HG03571 (cell line): ENCODE results near the gene S100A13.
"Not testable (repeated sequence)": the region's sequence is repeated elsewhere in the genome, so short reads cannot be mapped to it uniquely, and the experiment has no call there.

Experiments used
- ATAC-seq: cut with Tn5 transposase; IDR thresholded peaks from one replicate; pipeline ENCODE4 v1.9.1; 2021; ENCODE audit not compliant: unreplicated experiment

The S100A13 gene

DNA sequence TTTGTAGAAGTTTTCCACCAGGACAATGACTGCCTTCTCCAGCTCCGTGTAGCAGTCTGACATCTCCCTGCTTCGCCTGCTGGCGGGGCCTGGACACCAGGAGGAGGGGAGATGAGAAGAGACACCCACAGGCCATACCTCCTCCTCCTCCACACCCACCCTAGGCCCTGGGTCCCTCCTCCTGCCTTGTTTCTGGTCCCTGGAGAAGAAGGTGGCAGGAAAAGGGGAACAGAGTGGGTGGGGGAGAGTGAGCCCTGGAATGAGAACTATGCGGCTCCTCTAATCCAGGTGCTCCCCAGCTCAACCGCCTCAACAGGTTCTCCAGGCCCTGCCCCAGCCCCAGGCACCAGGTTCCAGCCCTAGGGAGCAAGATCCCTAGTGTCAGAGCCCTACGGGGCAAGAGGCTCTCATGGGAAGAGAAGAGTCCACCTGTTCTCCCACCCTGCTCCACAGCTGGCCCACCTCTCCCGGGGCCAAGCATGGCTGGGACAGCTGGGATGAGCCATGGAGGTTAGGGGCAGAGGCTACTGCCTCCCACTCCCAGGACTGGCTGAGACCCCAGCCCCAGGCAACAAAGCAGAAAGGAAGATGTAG is 19.1 kb downstream of the S100A13 start:
- no peak for ATAC-seq

DNA sequence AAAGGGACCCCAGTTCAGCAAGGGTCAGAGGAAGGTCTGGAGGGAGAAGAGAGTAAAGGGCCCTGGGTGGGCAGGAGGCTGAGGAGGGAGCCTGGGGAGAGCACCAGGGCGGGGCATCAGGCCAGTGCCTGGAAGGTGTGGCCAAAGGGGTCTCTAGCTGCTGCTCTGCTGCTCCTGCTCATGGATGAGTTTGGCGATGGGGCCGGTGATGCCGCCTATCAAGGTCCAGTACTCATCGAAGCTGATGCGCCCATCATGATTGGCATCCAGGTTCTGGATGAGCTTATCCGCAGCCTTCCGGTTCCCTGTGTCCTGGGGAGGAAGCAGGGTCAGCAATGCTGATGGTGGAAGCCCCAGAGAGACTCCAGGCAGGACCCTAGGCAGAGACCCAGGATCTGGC is 19.9 kb downstream of the S100A13 start:
- ATAC-seq = no peak

DNA sequence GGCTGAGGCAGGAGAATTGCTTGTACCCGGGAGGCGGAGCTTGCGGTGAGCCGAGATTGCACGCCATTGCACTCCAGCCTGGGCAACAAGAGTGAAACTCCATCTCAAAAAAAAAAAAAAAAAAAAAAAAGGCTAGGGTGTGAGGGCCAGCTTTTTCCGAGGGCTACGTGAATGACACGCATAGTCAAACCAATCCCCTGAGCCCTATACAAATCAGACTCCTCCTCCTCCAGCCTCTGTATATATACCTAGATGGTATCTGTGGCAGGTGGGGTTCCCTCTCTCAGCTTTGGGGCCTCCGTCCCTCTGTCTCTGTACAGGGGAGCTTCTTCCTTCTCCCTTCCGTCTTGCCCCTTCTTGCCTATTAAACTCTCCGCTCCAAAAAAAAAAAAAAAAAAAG is 21.1 kb downstream of the S100A13 start:
- ATAC-seq = no peak

DNA sequence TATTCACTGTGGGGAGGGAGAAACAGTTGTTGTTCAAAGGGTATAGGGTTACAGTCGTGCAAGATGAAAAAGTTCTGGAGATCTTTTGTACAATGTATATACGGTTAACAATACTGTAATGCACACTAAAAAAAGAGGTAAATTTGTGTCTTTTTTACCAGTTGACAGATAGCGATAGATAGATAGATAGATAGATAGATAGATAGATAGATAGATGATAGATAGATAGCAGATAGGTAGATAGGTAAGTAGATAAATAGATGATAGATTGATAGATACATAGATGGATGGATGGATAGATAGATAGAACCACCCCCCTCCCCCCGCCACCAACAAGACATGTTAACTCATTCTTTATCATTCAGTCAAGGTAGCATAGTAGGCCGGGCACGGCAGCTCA is 24.6 kb downstream of the S100A13 start:
- no peak for ATAC-seq

DNA sequence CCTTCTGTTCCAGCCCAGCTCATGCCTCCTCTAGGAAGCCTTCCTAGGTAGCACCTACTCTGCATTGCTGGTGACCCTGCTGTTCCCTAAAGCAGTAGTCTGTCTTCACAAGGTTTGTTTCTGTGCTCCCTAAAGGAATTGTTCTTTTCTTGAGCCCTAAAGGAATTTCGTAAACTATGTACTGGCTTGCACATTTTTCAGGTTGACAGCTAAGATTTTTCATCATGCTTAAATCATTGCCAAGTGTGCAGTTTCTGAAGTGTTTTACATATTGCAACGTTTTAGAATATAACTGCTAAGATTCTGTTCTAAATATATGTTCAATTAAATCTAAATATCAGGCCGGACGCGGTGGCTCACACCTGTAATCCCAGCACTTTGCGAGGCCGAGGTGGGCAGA is 27.5 kb downstream of the S100A13 start:
- no peak for ATAC-seq

DNA sequence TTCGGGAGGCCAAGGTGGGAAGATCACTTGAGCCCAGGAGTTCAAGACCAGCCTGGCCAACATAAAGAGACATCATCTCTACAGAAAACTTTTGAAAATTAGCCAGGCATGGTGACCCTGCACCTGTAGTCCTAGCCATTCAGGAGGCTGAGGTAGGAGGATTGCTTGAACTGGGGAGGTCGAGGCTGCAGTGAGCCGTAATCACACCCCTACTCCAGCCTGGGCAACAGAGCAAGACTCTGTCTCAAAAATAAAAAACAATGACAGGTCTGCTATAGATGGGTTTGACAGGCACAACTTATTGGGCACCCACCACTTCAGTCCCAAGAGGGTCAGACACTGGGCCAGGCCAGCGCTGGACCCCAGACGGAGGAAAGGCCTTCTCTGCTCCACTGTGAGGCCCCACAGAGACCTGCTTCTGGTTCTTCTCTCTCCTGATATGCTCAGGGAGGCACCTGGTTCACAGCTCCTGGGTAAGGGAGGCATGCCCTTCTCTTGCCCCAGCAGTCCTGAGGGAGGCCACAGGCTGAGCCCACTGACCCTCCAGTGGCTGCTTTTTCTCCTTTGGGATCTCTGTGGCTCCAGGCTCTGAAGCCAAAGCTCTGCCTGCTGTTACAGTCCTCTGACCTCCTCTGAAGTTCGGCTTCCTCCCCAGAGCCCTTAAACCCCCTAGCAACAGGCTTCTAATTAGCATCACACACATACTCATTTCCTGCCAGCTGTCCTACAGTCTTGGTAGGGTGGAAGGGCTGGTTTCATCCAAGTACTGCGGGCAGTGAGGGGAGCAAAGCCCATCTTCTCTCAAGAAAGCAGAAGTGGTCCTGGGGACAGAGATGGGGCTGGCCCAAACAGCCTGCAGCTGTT is 28.8 kb downstream of the S100A13 start:
- ATAC-seq = peak; percentile 93

DNA sequence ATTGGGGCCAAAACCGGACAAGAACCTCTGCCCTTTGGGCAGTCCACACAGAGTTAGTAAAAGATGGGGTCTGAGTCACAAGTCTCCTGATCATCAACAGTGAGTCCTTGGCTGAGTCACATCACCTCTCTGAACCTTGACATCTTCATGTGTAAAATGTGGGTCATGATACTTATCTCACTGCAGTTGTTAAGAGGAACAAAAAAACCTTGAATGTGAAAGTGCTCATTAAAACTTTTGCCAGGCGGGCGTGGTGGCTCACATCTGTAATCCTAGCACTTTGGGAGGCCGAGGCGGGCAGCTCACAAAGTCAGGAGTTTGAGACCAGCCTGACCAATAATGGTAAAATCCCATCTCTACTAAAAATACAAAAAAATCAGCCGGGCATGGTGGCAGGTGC is 30.1 kb downstream of the S100A13 start:
- no peak for ATAC-seq

DNA sequence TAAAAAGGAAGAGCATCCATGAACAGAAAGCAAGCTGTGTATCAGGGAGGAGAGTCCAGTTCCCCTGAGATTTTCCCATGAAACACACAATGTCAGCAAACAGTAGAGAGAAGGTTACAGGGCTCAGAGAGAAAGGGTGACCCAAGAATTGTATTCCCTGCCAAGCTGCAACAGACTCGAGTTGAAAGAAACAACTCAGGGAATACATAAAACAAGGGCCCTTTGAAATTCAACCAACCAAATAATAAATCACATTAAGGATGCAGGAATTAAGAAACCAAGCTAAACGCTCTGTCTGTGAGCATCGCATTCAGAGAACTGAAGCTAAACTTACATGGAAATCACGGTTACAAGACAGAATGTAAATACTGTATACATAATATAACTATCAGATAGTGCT is 34.6 kb downstream of the S100A13 start:
- no peak for ATAC-seq

DNA sequence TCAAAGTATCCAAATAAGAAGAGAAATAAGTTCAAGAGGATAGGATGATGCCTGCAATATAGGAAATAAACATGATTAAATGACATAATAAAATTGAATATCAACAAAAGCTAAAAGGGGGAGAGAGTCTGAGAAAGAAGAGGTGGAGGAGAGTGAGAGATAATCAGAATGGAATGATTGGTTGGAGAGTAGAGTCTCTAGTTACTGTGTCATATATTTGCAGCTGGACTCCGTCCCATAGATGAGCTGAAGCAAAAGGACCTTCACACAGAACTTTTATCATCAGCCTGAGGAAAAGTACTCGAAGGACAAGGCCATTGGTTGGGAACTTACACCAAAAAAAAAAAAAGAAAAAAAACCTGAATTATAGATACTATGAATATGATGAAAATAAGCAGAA is 38.8 kb downstream of the S100A13 start:
- no peak for ATAC-seq

DNA sequence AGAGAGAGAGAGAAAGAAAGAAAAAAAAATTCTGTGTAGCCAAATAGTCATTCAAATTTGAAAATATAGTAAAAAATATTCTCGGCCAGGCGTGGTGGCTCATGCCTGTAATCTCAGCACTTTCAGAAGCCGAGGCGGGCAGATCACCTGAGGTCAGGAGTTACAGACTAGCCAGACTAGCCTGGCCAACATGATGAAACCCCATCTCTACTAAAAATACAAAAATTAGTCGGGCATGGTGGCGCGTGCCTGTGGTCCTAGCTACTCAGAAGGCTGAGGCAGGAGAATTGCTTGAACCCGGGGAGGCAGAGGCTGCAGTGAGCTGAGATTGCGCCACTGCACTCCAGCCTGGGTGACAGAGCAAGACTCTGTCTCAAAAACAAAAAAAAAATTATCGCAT is 39.3 kb downstream of the S100A13 start:
- not testable (repeated sequence) for ATAC-seq

DNA sequence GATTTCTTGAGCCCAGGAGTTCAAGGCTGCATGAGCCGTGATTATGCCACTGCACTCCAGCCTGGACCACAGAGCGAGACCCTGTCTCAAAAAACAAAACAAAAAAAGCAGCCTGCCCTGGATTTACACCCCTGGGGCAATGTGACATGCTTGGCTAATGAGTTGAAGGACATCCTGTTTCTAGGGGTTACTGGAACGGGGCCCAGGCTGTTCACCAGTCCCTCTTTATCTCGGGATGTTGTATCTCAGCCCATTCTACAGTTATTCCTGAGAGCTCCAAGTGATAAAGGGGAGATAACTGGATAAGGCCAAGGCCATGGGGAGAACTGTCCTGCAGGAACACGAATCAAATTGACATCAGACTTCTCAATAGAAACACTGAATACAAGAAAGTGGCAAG is 40.0 kb downstream of the S100A13 start:
- no peak for ATAC-seq

DNA sequence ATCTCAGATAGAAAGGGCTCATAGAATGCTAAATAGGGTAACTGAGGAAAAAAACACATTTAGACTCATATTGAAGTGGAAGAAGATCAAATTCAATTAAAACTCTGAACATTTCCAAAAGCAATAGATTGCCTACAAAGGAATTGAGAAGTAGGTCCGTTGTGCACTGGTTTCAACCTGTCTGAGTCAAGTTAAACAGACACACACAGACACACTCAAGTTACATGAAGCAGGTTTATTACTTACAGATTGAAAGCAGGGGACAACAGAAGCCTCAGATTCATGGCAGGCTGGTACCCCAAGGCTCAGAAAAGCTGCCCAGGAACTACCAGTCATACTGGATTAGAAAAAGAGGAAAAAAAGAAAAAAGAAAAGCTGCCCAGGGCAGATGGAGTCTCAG is 41.0 kb downstream of the S100A13 start:
- ATAC-seq = no peak

DNA sequence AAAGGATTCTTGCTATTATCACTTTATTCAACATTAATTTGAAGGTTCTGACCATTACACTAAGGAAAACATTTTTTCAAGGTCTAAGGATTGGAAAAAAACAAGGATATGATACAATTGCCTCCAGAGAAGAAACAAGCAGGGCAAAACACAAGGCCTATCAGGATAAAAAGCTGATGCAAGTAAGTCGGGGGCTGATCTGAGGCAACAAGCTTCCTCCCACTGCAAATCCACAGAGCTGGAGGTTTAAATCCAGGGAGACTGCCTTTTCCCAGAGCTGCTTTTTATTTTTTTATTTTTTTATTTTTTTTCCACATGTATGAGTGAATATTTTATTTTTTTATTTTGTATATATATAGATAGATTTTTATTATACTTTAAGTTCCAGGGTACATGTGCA is 42.3 kb downstream of the S100A13 start:
- no peak for ATAC-seq

DNA sequence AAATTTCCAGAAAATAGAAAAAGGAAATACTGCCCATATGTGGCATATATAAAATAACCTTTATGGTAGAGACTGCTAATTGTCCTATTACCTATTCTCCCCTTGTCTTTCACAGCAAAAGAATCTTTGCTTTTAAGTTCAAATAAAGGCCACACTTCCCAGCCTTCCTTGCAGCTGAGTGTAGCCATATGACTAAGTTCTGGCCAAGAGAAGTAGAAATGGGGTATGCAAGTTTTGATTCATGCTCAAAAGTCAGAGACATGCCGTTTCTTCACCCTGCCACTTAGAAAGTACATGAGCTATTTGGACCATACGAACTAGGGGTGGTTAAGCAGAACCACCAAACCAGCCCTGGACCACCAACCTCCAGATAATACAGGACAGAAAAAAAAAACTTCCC is 43.3 kb downstream of the S100A13 start:
- no peak for ATAC-seq

DNA sequence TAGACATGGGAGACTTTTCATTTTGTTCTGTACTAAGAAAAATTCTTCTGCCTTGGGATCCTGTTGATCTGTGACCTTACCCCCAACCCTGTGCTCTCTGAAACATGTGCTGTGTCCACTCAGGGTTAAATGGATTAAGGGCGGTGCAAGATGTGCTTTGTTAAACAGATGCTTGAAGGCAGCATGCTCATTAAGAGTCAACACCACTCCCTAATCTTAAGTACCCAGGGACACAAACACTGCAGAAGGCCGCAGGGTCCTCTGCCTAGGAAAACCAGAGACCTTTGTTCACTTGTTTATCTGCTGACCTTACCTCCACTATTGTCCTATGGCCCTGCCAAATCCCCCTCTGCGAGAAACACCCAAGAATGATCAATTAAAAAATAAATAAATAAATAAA is 43.8 kb downstream of the S100A13 start:
- ATAC-seq = not testable (repeated sequence)

DNA sequence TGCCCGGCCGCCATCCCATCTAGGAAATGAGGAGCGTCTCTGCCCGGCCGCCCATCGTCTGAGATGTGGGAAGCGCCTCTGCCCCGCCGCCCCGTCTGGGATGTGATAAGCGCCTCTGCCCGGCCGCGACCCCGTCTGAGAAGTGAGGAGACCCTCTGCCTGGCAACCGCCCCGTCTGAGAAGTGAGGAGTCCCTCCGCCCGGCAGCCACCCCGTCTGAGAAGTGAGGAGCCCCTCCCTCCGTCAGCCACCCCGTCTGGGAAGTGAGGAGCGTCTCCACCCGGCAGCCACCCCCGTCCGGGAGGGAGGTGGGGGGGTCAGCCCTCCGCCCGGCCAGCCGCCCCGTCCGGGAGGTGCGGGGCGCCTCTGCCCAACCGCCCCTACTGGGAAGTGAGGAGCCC is 44.5 kb downstream of the S100A13 start:
- ATAC-seq = not testable (repeated sequence)

DNA sequence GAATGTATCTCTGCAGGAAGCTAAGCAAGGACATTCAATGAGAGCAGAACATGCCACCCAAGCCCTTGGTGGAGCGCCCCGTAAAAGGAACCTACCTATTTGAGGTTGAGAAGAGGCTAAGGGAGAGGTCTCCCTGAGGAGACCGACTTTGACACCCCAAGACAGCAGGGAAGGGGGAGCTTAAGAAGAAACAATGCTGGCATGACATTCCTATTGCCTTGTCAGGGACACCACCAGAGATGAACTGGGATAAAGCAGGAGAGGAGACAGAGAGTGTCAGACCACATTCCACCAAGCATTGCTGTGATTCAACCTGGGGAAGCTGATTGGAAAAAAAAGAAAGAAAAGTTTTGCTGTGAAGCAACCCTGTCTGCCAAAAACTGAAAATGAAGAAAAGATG is 48.4 kb downstream of the S100A13 start:
- ATAC-seq = no peak

DNA sequence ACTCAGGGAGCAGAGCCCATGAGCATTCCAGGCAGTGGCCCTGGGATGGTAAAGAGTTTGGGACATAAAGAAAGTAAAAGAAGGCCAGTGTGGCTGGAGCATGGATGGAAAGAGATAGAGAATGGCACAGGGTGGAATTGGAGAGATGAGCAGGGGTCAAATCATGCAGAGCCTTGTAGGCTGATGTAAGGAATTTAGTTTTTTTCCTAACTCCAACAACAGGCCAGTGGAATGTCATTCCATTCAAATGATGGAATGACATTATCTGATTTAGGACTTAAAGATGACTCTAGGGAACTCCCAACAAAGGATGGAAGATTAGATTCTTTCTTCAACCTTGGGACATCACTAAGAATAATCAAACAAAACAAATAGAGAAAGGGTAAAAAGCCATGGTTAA is 48.8 kb downstream of the S100A13 start:
- ATAC-seq = no peak

DNA sequence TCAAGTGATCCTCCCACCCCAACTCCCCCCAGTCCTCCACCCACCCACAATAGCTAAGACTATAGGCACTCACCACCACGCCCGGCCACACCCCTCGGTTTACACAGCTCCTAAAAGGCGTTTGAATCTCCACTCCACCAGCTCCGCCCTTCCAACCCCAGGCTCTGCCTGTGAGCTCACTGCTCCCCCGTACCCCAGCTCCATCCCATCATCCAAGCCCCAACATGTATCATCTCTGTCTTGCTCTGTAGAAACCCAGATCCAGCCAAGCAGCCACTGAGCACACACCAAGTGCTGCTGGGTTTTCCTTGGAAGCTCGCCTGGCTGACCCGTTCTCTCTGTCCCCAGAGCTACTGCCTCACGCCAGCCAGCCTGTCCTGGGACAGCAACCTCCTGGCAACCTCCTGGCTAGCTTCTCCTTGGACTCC is 49.7 kb downstream of the S100A13 start:
- ATAC-seq = no peak

DNA sequence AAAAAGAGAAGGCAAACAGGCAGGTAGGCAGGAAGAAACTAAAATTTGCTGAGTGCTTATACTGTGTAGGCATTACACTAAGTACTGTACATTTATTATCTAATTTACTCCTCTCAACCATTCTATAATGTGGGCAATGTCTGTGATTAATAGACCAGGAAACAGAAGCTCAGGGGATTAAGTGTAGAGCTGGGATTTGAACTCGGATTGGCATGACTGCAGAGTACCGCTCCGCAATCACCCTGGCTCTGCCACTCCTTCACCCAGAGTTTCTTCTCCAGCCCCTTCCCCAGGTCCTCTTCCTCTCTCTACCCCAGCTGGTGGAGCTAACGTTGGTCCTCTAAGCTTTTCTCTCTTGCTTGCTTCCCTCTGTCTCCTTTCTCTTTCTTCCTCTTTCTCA is 50.2 kb downstream of the S100A13 start:
- no peak for ATAC-seq

DNA sequence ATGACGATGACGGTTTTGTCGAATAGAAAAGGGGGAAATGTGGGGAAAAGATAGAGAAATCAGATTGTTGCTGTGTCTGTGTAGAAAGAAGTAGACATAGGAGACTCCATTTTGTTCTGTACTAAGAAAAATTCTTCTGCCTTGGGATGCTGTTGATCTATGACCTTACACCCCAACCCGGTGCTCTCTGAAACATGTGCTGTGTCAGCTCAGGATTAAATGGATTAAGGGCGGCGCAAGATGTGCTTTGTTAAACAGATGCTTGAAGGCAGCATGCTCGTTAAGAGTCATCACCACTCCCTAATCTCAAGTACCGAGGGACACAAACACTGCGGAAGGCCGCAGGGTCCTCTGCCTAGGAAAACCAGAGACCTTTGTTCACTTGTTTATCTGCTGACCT is 51.8 kb downstream of the S100A13 start:
- not testable (repeated sequence) for ATAC-seq

DNA sequence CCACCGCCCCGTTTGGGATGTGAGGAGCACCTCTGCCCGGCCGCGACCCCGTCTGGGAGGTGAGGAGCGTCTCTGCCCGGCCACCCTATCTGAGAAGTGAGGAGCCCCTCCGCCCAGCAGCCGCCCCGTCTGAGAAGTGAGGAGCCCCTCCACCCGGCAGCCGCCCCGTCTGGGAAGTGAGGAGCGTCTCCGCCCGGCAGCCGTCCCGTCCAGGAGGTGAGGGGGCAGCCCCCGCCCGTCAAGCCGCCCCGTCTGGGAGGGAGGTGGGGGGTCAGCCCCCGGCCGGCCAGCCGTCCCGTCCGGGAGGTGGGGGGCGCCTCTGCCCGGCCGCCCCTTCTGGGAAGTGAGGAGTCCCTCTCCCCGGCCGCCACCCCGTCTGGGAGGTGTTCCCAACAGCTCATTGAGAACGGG is 52.2 kb downstream of the S100A13 start:
- ATAC-seq = not testable (repeated sequence)

DNA sequence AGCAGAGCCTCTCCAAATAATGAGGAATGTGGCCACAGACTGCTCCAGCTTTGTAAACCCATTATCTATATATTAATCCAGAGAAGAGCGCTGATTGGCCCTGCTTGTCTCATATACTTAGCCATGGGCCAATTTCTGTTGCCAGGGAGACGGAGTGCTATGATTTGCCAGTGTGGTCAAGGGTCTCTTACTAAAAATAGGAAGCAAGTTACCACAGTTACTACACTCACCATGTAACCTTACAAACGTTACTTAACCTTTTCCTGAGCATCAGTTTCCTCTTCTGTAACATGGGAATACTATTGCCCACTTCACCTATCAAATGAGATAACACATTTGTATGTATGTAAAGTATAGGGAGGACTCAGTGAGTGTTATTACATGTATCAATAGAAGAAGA is 54.0 kb downstream of the S100A13 start:
- ATAC-seq = no peak
